Activated effector memory CD4-positive, alpha-beta T cell treated with anti-CD3 and anti-CD28 coated beads, Interleukin-2, amount 50 U/mL, for 16 hours (primary cell): ENCODE data around the gene KCNG2.

Experiments used
- DNase-seq: peaks from one replicate; pipeline ENCODE4 v3.0.0-alpha.2; 2020

The KCNG2 gene

GRCh38 chr18:79800371-79801180 lies 2.8 kb downstream of the KCNG2 start:
- DNase-seq = peak; percentile 57

- peak; percentile 55 for DNase-seq
Observed at GRCh38 chr18:79801217-79801616, 3.5 kb downstream of the KCNG2 start.

GRCh38 chr18:79801641-79802040 lies 3.9 kb downstream of the KCNG2 start:
- peak; percentile 31 for DNase-seq

- peak; percentile 53 for DNase-seq
Observed at GRCh38 chr18:79802298-79802697, 4.6 kb downstream of the KCNG2 start.

GRCh38 chr18:79803611-79804051 lies 5.9 kb downstream of the KCNG2 start:
- DNase-seq = peak; percentile 46

- peak; percentile 33 for DNase-seq
Observed at GRCh38 chr18:79804130-79804787, 6.5 kb downstream of the KCNG2 start.

GRCh38 chr18:79805211-79805887 lies 7.6 kb downstream of the KCNG2 start:
- DNase-seq = peak; percentile 19

GRCh38 chr18:79805926-79806487 lies 8.3 kb downstream of the KCNG2 start:
- DNase-seq = peak; percentile 47

- peak; percentile 54 for DNase-seq
Observed at GRCh38 chr18:79806976-79807841, 9.5 kb downstream of the KCNG2 start.

- peak; percentile 38 for DNase-seq
Observed at GRCh38 chr18:79809482-79810192, 11.9 kb downstream of the KCNG2 start.

- DNase-seq = no peak
Observed at GRCh38 chr18:79812052-79812451, 14.3 kb downstream of the KCNG2 start.

GRCh38 chr18:79814373-79814772 lies 16.6 kb downstream of the KCNG2 start:
- peak; percentile 22 for DNase-seq

GRCh38 chr18:79815657-79816056 lies 17.9 kb downstream of the KCNG2 start:
- peak; percentile 39 for DNase-seq

GRCh38 chr18:79816092-79816491 lies 18.4 kb downstream of the KCNG2 start:
- peak; percentile 25 for DNase-seq

- no peak for DNase-seq
Observed at GRCh38 chr18:79816981-79817606, 19.4 kb downstream of the KCNG2 start.

- no peak for DNase-seq
Observed at GRCh38 chr18:79817607-79817998, 19.9 kb downstream of the KCNG2 start.

GRCh38 chr18:79818036-79818435 lies 20.3 kb downstream of the KCNG2 start:
- no peak for DNase-seq

- DNase-seq = no peak
Observed at GRCh38 chr18:79818631-79819030, 20.9 kb downstream of the KCNG2 start.

GRCh38 chr18:79819064-79819967 lies 21.6 kb downstream of the KCNG2 start:
- no peak for DNase-seq

- no peak for DNase-seq
Observed at GRCh38 chr18:79819968-79820351, 22.2 kb downstream of the KCNG2 start.
